22Rv1 (cell line): Measurements from ENCODE around the gene SRA1.

Source experiments
- CTCF ChIP-seq: fragments of 450-650 bp; IDR thresholded peaks from 2 replicates; pipeline ENCODE4 v1.5.1; 2017; ENCODE audit warnings: mild to moderate bottlenecking
- ZFX ChIP-seq: fragments of 450-650 bp; IDR thresholded peaks from 2 replicates; pipeline ENCODE4 v1.6.1; 2017; ENCODE audit warnings: antibody characterized with exemption, borderline replicate concordance

GRCh38 chr5:140557136-140557805, at the start of gene SRA1:
- TF ChIP-seq CTCF, result no peak
- no peak for TF ChIP-seq ZFX
